Smooth muscle cell (in vitro differentiated cells): ENCODE data around the gene GPR137. TPM values are rescaled to one million over a fixed set of nuclear protein-coding genes. Genes with fewer than 3 reads are reported as not detected.
A peak's percentile ranks its signal among the peaks of the same experiment; 100 is the strongest.

Experiments
- DNase-seq: peaks from one replicate; lab custom pipeline; 2025; ENCODE audit not compliant: unreplicated experiment; lab: John Stamatoyannopoulos, UW
- H2AFZ ChIP-seq: fragments of 200-600 bp; sonication (generic); 2 replicates; pipeline ENCODE4 v1.6.0; 2016; ENCODE audit warnings: antibody characterized with exemption, low read depth, mild to moderate bottlenecking
- H3F3A ChIP-seq: fragments of 200-600 bp; sonication (generic); 2 replicates; pipeline ENCODE4 v1.6.0; 2017; ENCODE audit warnings: antibody characterized with exemption, low read depth
- H3K27ac ChIP-seq: fragments of 200-600 bp; sonication (generic); 2 replicates; pipeline ENCODE4 v1.5.1; 2016; ENCODE audit warnings: low read depth, mild to moderate bottlenecking
- H3K27me3 ChIP-seq: fragments of 200-600 bp; sonication (generic); 2 replicates; pipeline ENCODE4 v1.6.1; 2016; ENCODE audit warnings: low read depth, mild to moderate bottlenecking
- H3K36me3 ChIP-seq: fragments of 200-600 bp; sonication (generic); 2 replicates; pipeline ENCODE4 v1.5.1; 2016; ENCODE audit warnings: low read depth
- H3K4me1 ChIP-seq: fragments of 200-600 bp; sonication (generic); 2 replicates; pipeline ENCODE4 v1.5.1; 2016; ENCODE audit warnings: low read depth
- H3K4me2 ChIP-seq: fragments of 200-600 bp; sonication (generic); 2 replicates; pipeline ENCODE4 v1.6.0; 2016; ENCODE audit warnings: mild to moderate bottlenecking
- H3K4me3 ChIP-seq: fragments of 200-600 bp; sonication (generic); 2 replicates; pipeline ENCODE4 v1.5.1; 2016; ENCODE audit warnings: mild to moderate bottlenecking
- H3K79me2 ChIP-seq: fragments of 200-600 bp; sonication (generic); 2 replicates; pipeline ENCODE4 v1.6.0; 2016; ENCODE audit warnings: low read depth, mild to moderate bottlenecking
- H3K9ac ChIP-seq: fragments of 200-600 bp; sonication (generic); 2 replicates; pipeline ENCODE4 v1.6.0; 2016; ENCODE audit warnings: low read depth
- H3K9me3 ChIP-seq: fragments of 200-600 bp; sonication (generic); replicated peaks from 2 replicates; pipeline ENCODE4 v1.5.1; 2016; ENCODE audit warnings: low read depth
- H4K20me1 ChIP-seq: fragments of 200-600 bp; sonication (generic); 2 replicates; pipeline ENCODE4 v1.6.0; 2016; ENCODE audit warnings: low read depth
- WGBS: methylation state at CpG from one replicate; pipeline ENCODE4 v1.1.7; 2016; ENCODE audit warnings: low lambda C conversion rate; 5-methylcytosine and 5-hydroxymethylcytosine counted together
- polyA plus RNA-seq: library from polyadenylated mRNA; unstranded; fragments of >200 nt; fragmentation: Nextera tagmentation; extraction: Ambion mirVana; gene quantifications from 2 replicates; pipeline ENCODE4 v1.2.1, GENCODE V29; 2016
- total RNA-seq: library from RNA; depleted of rRNA; stranded (reverse); fragments of >200 nt; gene quantifications from 2 replicates; pipeline ENCODE4 v1.2.3, GENCODE V29; 2014
- TF ChIP-seq, protein P1 (sequence below): fragments of 200-600 bp; sonication (generic); IDR thresholded peaks from 2 replicates; pipeline ENCODE4 v1.5.1; 2017; ENCODE audit warnings: borderline replicate concordance, mild to moderate bottlenecking, antibody characterized with exemption; ENCODE audit not compliant: insufficient read depth, poor library complexity, severe bottlenecking

The GPR137 gene
- total and polyA plus RNA-seq, 2 experiments from 2014 or later: 17.3 to 69.0 TPM

DNA sequence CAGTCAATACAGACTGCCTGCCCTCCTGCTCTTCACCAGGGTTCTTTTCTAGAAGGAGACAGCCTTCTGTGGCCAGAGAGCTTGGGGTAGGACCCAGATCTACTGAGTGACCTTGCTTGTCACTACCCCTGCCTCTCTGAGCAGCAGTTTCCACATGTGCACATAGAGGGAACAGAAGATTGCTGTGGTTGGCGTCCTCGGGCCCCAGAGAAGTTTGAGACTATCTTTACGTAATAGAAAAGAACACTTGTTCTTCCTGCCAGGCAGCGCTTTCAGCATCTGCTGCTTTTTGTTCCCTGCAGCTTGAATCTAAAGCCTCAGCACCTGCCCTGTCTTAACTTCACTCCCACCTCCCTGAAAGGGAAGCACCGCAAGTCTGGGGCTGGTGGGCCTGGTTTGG lies 46.6 kb upstream of the GPR137 start:
- 98% methylated on average over 5 of the region's 5 CpGs for WGBS
- DNase-seq: no peak
- H3K27ac ChIP-seq: peak overlapping the region; percentile 93

DNA sequence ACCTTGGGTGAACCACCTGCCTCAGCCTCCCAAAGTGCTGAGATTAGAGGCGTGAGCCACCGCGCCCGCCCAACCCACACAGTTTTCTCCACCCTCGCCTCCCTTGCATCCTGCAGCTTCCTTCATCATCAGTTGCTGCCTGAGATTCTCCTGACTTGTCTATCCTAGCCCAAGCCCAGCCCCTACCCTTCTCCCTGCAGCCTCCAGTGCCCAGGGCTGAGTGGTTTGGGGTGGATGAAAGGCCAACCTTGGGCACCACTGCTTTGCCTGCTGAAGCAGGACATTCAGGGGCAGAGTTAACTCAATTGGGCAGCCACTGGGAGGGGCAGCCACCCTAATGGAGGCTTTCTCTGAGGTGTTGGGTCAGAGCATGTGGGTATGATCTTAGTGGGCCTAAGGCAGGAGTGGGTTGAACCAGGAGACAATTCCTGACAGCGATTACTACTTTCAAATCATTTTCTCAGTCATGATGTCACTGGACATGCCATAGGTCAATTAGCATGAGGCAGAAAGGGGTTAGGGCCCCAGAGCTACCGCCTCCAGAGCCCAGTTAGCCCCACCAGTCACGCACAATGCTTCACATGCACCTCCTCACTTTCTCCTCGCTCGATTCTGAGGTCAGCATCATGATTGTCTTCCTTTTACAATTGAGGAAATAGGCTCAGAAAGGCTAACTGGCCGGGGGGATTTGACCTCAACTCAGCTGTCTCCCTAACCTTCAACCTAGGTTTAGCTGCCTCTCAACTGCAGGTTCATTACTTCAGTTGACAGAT lies 45.8 kb upstream of the GPR137 start:
- H3K4me1 ChIP-seq: peaks cover 10% of the 10 kb centered on the region
- H3K9ac ChIP-seq: peak overlapping the region; percentile 90
- TF ChIP-seq, protein P1, sequence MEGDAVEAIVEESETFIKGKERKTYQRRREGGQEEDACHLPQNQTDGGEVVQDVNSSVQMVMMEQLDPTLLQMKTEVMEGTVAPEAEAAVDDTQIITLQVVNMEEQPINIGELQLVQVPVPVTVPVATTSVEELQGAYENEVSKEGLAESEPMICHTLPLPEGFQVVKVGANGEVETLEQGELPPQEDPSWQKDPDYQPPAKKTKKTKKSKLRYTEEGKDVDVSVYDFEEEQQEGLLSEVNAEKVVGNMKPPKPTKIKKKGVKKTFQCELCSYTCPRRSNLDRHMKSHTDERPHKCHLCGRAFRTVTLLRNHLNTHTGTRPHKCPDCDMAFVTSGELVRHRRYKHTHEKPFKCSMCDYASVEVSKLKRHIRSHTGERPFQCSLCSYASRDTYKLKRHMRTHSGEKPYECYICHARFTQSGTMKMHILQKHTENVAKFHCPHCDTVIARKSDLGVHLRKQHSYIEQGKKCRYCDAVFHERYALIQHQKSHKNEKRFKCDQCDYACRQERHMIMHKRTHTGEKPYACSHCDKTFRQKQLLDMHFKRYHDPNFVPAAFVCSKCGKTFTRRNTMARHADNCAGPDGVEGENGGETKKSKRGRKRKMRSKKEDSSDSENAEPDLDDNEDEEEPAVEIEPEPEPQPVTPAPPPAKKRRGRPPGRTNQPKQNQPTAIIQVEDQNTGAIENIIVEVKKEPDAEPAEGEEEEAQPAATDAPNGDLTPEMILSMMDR: no peak
- WGBS: 85% methylated on average over 9 of the region's 11 CpGs
- H3K9me3 ChIP-seq: no peaks in the 10 kb centered on the region
- no peaks in the 10 kb centered on the region for H3K36me3 ChIP-seq
- H2AFZ ChIP-seq: no peak overlapping the region
- no peaks in the 10 kb centered on the region for H3K27me3 ChIP-seq
- H3K27ac ChIP-seq: peak overlapping the region; percentile 93
- H3K79me2 ChIP-seq: peaks cover 3% of the 10 kb centered on the region
- H3K4me2 ChIP-seq: peak overlapping the region; percentile 83
- no peak for DNase-seq
- peaks cover 26% of the 10 kb centered on the region for H4K20me1 ChIP-seq
- peak overlapping the region; percentile 89 for H3K4me3 ChIP-seq
- H3F3A ChIP-seq: peaks cover 17% of the 10 kb centered on the region

More for the DNA sequence above, 46.6 kb upstream of the GPR137 start:
- no peak overlapping the region for H3K4me2 ChIP-seq
- H3F3A ChIP-seq: peaks cover 17% of the 10 kb centered on the region
- peaks cover 10% of the 10 kb centered on the region for H3K4me1 ChIP-seq
- peaks cover 3% of the 10 kb centered on the region for H3K79me2 ChIP-seq
- no peaks in the 10 kb centered on the region for H3K27me3 ChIP-seq
- H2AFZ ChIP-seq: no peak overlapping the region
- H3K9me3 ChIP-seq: no peaks in the 10 kb centered on the region
- H3K4me3 ChIP-seq: no peak overlapping the region
- peaks cover 25% of the 10 kb centered on the region for H4K20me1 ChIP-seq
- H3K9ac ChIP-seq: no peak overlapping the region
- H3K36me3 ChIP-seq: no peaks in the 10 kb centered on the region
- TF ChIP-seq, protein P1: no peak

DNA sequence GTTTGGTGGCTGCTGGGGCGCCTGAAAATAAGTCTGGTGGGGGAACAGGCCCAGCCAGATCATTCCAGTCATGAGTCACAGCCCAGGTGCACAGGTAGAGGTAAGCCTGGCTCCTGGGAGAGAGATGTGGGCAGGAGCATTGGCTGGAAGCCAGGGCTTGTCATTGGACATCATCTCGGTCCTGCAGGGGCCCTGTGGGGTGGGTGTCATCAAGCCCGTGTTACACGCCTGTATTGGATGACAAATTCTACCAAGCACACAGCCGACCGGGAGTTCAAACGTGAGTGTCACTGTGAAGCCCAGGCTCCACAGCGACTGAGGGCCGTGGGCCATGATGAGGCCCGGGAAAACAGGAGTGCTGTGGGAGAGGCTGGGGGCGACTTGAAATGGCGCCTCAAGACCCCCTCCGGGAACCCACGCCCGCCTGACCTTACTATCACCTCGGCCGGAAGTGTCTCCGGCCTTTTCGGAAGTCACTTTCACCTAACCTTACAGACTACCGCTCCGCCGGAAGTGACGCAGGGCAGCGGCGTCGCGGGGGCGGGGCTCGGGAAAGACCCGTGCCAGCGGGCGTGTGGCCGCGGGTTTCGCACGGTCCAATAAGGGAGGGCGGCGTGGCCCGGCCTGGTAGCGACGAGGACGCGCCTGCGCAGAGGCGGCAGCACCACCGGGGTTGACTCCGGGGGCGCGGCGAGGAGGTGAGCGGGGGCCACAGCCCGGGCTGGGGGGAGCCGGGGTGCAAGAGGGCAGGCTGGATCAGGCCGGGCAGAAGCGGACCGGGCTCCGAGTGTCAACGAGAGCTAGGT lies 45.0 kb upstream of the GPR137 start, which contains the start of gene FKBP2:
FKBP2 (plus strand) TSS at position 661 of the 806 bp plus-strand sequence. CDS start 1,293 bp downstream, outside the sequence.
- H3K4me3 ChIP-seq: peak within 1 kb of the TSS; percentile 89
- H2AFZ ChIP-seq: no peak within 1 kb of the TSS
- no peaks in the 10 kb centered on the region for H3K27me3 ChIP-seq
- TF ChIP-seq, protein P1: no peak
- peaks cover 11% of the 10 kb centered on the region for H3K79me2 ChIP-seq
- no peaks in the 10 kb centered on the region for H3K9me3 ChIP-seq
- H4K20me1 ChIP-seq: peaks cover 31% of the 10 kb centered on the region
- peak within 1 kb of the TSS; percentile 90 for H3K9ac ChIP-seq
- DNase-seq: peak; percentile 99
- peaks cover 17% of the 10 kb centered on the region for H3F3A ChIP-seq
- peaks cover 13% of the 10 kb centered on the region for H3K4me1 ChIP-seq
- H3K4me2 ChIP-seq: peak within 1 kb of the TSS; percentile 96
- peak within 1 kb of the TSS; percentile 93 for H3K27ac ChIP-seq
- no peaks in the 10 kb centered on the region for H3K36me3 ChIP-seq
- 3% methylated on average over 27 of the region's 58 CpGs for WGBS
